Measurements from ENCODE around the gene CD22. TPM values are rescaled to one million over a fixed set of nuclear protein-coding genes. Genes with fewer than 3 reads are reported as not detected.

Gene CD22
- total and polyA plus RNA-seq, 5 donors: 0.20 to 0.80 (median 0.67) TPM

- no peaks in the 10 kb centered on the region for H3K27me3 ChIP-seq (ENCODE audit: control insufficient read depth, insufficient read depth)
- H3K4me3 ChIP-seq (ENCODE audit: low read length): no peak overlapping the region
- DNase-seq (peak in 1 of 3 donors; percentile 28), ATAC-seq (no peak)
- no peaks in the 10 kb centered on the region for H3K4me1 ChIP-seq (ENCODE audit: control insufficient read depth, insufficient read depth, low read length)
- no peaks in the 10 kb centered on the region for H3K9me3 ChIP-seq (ENCODE audit: control insufficient read depth, low read length)
- intact Hi-C loops (cut with DNase I): no loop called here
- H3K27ac ChIP-seq (ENCODE audit: low read length): no peak overlapping the region
- 91% methylated on average over 20 of the region's 20 CpGs for WGBS
These were observed 22.3 kb upstream of the CD22 start for GRCh38 chr19:35306473-35307246.

DNA sequence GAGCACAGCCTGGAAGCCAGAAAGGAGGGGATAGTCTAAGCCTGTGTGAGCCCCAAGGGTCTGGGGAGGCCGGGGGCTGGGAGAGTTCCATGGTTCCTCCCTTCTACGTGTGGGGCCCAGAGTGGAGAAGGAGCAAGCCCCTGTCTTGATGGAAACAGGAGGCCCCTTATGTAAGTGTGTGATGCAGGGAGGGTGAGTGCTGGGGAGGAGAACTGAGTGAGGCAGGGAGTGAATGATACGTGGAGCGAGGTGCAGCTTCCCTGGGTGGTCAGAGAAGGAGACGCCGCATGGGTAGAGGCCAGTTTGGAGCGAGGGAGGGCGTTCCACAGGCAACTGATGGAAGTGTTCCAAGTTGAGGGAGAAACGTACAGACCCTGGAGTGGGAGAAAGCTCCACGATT is 21.1 kb upstream of the CD22 start:
- H3K4me3 ChIP-seq (ENCODE audit: low read length): no peak overlapping the region
- ATAC-seq (no peak), DNase-seq (peak in 1 of 3 donors; percentile 28)
- H3K27me3 ChIP-seq (ENCODE audit: control insufficient read depth, insufficient read depth): no peaks in the 10 kb centered on the region
- intact Hi-C loops (cut with DNase I): no loop called here
- 64% methylated on average over 10 of the region's 10 CpGs for WGBS
- no peaks in the 10 kb centered on the region for H3K4me1 ChIP-seq (ENCODE audit: control insufficient read depth, insufficient read depth, low read length)
- H3K27ac ChIP-seq (ENCODE audit: low read length): no peak overlapping the region
- H3K9me3 ChIP-seq (ENCODE audit: control insufficient read depth, low read length): no peaks in the 10 kb centered on the region

GRCh38 chr19:35308910-35309309 is 20.1 kb upstream of the CD22 start:
- 85% methylated on average over 7 of the region's 7 CpGs for WGBS
- DNase-seq: peak in 1 of 3 donors; percentile 11

GRCh38 chr19:35309481-35310279 is 19.3 kb upstream of the CD22 start:
- intact Hi-C loops (cut with DNase I): no loop called here
- no peak overlapping the region for H3K4me3 ChIP-seq (ENCODE audit: low read length)

More at GRCh38 chr19:35308910-35309309, 20.1 kb upstream of the CD22 start:
- ATAC-seq: no peak
- Histone ChIP-seq H3K4me1 (ENCODE audit: control insufficient read depth, insufficient read depth, low read length) (no peaks in the 10 kb centered on the region), H3K4me3 (ENCODE audit: low read length) (no peak overlapping the region), H3K27ac (ENCODE audit: low read length) (no peak overlapping the region), H3K9me3 (ENCODE audit: control insufficient read depth, low read length) (no peaks in the 10 kb centered on the region), H3K27me3 (ENCODE audit: control insufficient read depth, insufficient read depth) (no peaks in the 10 kb centered on the region)
- intact Hi-C loops (cut with DNase I): no loop called here

GRCh38 chr19:35310331-35310730 is 18.7 kb upstream of the CD22 start:
- intact Hi-C loops (cut with DNase I): no loop called here
- no peak overlapping the region for H3K27ac ChIP-seq (ENCODE audit: low read length)
- WGBS: 90% methylated on average over 12 of the region's 12 CpGs

More at GRCh38 chr19:35309481-35310279, 19.3 kb upstream of the CD22 start:
- Histone ChIP-seq H3K4me1 (ENCODE audit: control insufficient read depth, insufficient read depth, low read length) (no peaks in the 10 kb centered on the region), H3K27me3 (ENCODE audit: control insufficient read depth, insufficient read depth) (no peaks in the 10 kb centered on the region), H3K27ac (ENCODE audit: low read length) (no peak overlapping the region), H3K9me3 (ENCODE audit: control insufficient read depth, low read length) (no peaks in the 10 kb centered on the region)
- 68% methylated on average over 47 of the region's 47 CpGs for WGBS
- ATAC-seq (peak; percentile 42 to 62), DNase-seq (peak in 2 of 3 donors; percentile 64 to 76)

DNA sequence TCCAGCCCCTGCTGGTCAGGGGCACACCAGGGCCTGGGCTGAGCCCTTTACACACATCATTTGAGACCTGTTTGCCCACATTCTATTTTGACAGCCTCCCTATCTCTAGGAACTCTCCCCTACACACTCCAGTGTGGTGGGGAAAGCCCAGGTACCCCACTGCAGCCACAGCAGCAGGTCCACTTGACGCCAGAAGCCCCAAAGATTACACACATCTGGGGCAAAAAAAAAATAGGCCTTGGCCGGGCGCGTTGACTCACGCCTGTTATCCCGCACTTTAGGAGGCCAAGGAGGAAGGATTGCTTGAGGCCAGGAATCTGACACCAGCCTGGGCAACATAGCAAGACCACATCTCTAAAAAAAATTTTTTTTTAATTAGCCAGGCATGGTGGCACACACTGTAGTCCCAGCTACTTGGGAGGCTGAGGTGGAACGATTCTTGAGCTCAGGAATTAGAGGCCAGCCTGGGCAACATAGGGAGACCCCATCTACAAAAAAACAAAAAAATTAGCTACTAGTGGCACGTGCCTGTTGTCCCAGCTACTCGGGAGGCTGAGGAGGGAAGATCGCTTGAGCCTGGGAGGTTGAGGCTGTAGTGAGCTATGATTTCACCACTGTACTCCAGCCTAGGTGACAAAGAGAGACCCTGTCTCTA is 18.0 kb upstream of the CD22 start:
- H3K4me3 ChIP-seq (ENCODE audit: low read length): no peak overlapping the region
- no peaks in the 10 kb centered on the region for H3K4me1 ChIP-seq (ENCODE audit: control insufficient read depth, insufficient read depth, low read length)
- peak in 1 of 3 donors; percentile 7 for DNase-seq
- WGBS: 94% methylated on average over 10 of the region's 10 CpGs
- no peak for ATAC-seq
- H3K9me3 ChIP-seq (ENCODE audit: control insufficient read depth, low read length): no peaks in the 10 kb centered on the region
- no peaks in the 10 kb centered on the region for H3K27me3 ChIP-seq (ENCODE audit: control insufficient read depth, insufficient read depth)
- H3K27ac ChIP-seq (ENCODE audit: low read length): no peak overlapping the region
- intact Hi-C loops (cut with DNase I): no loop called here

More at GRCh38 chr19:35310331-35310730, 18.7 kb upstream of the CD22 start:
- H3K9me3 ChIP-seq (ENCODE audit: control insufficient read depth, low read length): no peaks in the 10 kb centered on the region
- H3K4me3 ChIP-seq (ENCODE audit: low read length): no peak overlapping the region
- H3K4me1 ChIP-seq (ENCODE audit: control insufficient read depth, insufficient read depth, low read length): no peaks in the 10 kb centered on the region
- peak in 1 of 3 donors; percentile 36 for DNase-seq
- no peak for ATAC-seq
- no peaks in the 10 kb centered on the region for H3K27me3 ChIP-seq (ENCODE audit: control insufficient read depth, insufficient read depth)

DNA sequence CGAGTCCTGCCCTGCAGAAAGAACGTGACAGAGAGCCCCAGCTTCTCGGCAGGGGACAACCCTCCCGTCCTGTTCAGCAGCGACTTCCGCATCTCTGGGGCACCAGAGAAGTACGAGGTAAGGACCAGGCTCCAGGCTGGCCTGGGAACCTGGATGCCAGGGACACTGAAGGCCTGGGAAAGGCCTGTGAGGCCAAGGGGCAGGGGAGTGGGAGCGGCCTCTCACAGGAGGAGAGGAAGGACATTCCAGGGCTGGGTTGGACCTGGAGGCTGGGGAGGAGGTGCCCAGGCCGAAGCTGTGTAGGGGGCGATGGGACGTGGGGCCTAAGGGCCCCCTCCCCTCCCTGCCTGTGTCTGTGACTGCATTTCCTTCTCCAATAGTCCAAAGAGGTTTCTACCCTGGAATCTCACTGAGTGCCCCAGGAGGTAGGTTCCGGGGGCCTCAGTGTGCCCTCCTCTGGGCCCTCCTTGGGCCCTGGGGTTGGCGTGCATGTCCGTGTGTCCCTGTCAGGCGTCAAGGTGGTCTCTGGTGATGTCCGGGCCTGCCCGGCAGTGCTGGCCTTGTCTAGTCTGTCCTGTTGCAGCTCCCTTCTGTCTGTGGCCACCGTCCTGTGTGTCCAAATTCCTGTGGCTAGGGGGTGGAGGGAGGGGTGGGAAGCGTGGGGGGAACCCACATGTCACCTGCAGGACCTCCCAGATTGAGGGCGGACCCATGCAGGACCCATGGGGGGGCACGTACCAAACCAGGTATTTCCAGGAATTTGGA is 16.9 kb upstream of the CD22 start:
- ATAC-seq (no peak), DNase-seq (peak in 1 of 3 donors; percentile 49)
- Histone ChIP-seq H3K4me3 (ENCODE audit: low read length) (no peak overlapping the region), H3K27me3 (ENCODE audit: control insufficient read depth, insufficient read depth) (no peaks in the 10 kb centered on the region), H3K9me3 (ENCODE audit: control insufficient read depth, low read length) (no peaks in the 10 kb centered on the region), H3K27ac (ENCODE audit: low read length) (no peak overlapping the region), H3K4me1 (ENCODE audit: control insufficient read depth, insufficient read depth, low read length) (no peaks in the 10 kb centered on the region)
- WGBS: 87% methylated on average over 21 of the region's 21 CpGs
- intact Hi-C loops (cut with DNase I): no loop called here

GRCh38 chr19:35313587-35313986 is 15.4 kb upstream of the CD22 start:
- WGBS: 59% methylated on average over 7 of the region's 7 CpGs
- H3K4me1 ChIP-seq (ENCODE audit: control insufficient read depth, insufficient read depth, low read length): no peaks in the 10 kb centered on the region
- DNase-seq: peak in 1 of 3 donors; percentile 16
- no peaks in the 10 kb centered on the region for H3K9me3 ChIP-seq (ENCODE audit: control insufficient read depth, low read length)
- H3K4me3 ChIP-seq (ENCODE audit: low read length): no peak overlapping the region
- H3K27ac ChIP-seq (ENCODE audit: low read length): no peak overlapping the region
- intact Hi-C loops (cut with DNase I): no loop called here
- ATAC-seq: no peak
- no peaks in the 10 kb centered on the region for H3K27me3 ChIP-seq (ENCODE audit: control insufficient read depth, insufficient read depth)

- Histone ChIP-seq H3K27ac (ENCODE audit: low read length) (no peak overlapping the region), H3K4me1 (ENCODE audit: control insufficient read depth, insufficient read depth, low read length) (peaks cover 3% of the 10 kb centered on the region), H3K9me3 (ENCODE audit: control insufficient read depth, low read length) (no peaks in the 10 kb centered on the region), H3K4me3 (ENCODE audit: low read length) (no peak overlapping the region), H3K27me3 (ENCODE audit: control insufficient read depth, insufficient read depth) (no peaks in the 10 kb centered on the region)
- DNase-seq: peak in 1 of 3 donors; percentile 23
- WGBS: 91% methylated on average over 8 of the region's 8 CpGs
- intact Hi-C loops (cut with DNase I): no loop called here
- ATAC-seq: no peak
These were observed 15.0 kb upstream of the CD22 start for GRCh38 chr19:35314031-35314430.

DNA sequence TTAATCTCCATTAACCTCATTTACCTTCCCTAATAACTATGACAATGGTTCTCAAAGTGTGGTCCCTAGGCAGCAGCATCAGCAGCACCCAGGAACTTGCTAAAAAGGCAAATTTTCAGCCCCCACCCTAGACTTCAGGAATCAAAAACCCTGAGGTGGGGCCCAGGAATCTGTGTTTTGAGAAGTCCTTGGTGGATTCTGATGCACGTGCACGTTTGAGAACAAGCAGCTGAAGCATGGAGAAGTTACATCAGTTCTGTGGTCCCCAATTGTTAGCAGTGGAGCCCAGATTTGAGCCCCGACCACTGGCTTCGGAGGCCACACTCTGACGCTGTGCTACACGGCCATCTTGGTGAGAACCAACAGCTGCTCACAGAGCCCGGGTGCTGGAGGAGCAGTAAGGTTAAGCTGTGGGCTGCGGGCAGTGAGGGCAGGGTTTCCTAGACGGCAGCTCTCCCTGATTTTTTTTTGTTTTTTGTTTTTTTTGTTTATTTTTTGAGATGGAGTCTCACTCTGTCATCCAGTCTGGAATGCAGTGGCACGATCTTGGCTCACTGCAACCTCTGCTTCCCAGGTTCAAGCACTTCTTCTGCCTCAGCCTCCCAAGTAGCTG is 14.0 kb upstream of the CD22 start:
- Histone ChIP-seq H3K27ac (ENCODE audit: low read length) (no peak overlapping the region), H3K4me1 (ENCODE audit: control insufficient read depth, insufficient read depth, low read length) (peaks cover 3% of the 10 kb centered on the region), H3K9me3 (ENCODE audit: control insufficient read depth, low read length) (no peaks in the 10 kb centered on the region), H3K27me3 (ENCODE audit: control insufficient read depth, insufficient read depth) (no peaks in the 10 kb centered on the region), H3K4me3 (ENCODE audit: low read length) (no peak overlapping the region)
- no peak for ATAC-seq
- DNase-seq: peak in 1 of 3 donors; percentile 34
- 87% methylated on average over 10 of the region's 10 CpGs for WGBS
- intact Hi-C loops (cut with DNase I): no loop called here

Data from right cardiac atrium (tissue), 5 donors.